Measurements from ENCODE around the gene GNAL.

The GNAL gene

DNA sequence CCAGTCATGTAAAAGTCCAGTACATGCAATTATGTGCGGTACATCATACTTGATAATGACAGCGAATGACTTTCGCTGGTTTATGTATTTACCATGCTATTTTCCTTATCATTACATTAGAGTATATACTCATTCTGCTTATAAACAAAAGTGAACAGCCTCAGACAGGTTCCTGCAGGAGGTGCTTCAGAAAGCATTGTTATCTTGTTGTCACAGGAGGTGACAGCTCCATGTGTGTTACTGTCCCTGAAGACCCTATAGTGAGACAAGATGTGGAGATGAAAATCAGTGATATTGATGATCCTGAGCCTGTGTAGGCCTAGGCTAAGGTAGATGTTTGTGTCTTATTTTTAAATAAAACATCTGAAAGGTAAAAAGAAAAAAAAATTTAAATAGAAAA is 234.4 kb downstream of the GNAL start:
- no peak for DNase-seq

DNA sequence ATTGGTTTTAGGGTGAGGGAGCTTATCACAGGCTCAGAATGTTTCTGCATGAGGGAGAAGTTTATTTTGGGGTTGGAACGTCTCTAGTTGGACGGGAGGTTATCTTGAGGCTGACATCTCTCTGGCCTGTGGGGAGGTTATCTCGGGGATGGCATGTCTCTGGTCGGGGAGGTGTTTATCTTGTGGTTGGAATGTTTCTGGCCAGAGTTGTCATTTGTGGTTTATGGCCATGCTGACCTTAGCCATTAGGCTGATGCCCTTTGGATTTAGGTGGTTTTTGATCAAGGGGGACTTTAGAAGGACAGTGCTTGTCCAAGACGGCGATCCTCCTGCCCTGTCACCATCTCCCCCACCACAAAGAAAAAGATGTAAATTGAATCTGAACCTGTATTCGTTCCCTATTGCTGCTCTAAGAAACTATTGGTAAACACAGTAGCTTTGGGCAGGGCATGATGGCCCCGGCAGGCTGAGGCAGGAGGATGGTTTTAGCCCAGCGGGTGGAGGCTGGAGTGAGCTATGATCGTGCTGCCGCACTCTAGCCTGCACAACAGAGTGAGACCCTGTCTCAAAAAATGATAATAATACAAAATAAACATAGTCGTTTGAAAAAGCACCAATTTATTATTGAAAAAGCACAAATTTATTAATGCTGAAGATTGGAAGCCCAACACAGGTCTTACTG is 236.9 kb downstream of the GNAL start:
- no peak for DNase-seq

DNA sequence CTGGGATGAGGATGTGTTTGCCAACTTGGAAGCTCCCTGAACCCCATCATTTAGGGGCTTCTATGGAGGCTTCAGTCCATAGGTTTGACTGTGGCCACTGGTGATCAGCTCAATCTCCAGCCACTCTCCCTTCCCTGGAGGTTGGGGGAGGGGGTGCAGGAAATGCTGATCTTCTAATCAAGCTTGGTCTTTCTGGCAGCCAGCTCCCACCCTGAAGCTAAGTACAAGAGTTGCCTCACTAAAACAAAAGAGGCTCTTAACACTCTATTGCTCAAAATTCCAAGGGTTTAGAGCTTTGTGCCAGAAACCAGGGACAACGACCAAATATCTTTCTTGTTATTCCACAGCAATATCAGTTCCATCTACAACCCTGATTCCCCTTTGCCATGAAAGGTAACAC is 238.4 kb downstream of the GNAL start:
- DNase-seq, result no peak

DNA sequence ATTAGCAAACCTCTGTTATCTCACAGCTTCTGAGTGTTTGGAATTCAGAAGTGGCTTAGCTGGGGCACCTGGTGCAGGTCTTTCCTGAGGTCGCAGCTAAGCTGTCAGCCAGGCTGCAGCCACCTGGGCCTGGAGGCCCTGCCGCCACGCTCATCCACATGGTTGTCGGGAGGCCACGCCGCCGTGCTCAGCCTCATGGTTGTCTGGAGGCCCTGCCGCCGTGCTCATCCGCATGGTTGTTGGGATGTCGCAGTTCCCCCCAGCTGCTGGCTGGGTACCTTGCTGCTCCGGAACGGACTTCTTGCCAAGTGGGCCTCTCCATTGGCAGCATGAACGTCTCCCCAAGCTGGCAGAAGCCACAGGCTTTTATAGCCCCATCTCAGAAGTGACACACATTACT is 243.3 kb downstream of the GNAL start:
- DNase-seq, result no peak

All from kidney glomerular epithelial cell (primary cell).